Measurements from ENCODE around the gene TSACC. TPM values are rescaled to one million over a fixed set of nuclear protein-coding genes. Genes with fewer than 3 reads are reported as not detected.

The TSACC gene
- total RNA-seq, 2 experiments from 2014 or later = not detected

DNA sequence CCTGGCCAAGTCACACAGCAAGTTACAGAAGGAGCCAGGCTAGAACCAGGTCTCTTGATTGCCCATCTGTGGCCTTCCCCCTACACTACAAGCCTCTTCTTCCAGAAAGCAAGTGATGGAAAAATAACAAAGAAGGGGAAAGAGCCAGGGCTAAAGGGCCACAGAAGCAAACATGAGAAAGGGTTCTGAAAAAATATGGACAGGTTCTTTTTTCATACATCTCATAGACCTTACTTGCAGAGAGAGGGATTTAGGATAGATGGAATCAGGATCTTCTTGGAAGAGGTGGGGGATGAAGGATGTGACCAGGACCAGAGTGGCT is 33.9 kb downstream of the TSACC start:
- no peaks in the 10 kb centered on the region for H3K9me3 Mint-ChIP-seq
- POLR2A ChIA-PET = no interaction called here

DNA sequence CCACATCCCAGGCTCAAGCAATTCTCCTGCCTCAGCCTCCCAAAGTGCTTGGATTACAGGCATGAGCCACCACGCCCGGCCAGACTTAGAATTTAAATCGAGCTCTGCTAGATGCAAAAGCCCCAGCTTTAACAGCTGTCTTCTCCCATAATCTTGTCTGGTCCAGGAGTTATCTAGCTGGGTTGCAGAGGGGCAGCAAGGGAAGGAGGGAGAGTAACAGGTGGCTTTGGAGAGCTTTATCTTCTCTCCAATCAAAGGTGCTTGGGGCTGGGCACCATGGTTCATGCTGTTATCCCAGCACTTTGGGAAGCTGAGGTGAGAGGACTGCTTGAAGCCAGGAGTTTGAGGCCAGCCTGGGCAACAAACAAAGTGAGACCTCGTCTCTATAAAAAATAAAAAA is 34.5 kb downstream of the TSACC start:
- ATAC-seq (ENCODE audit: low read depth) (no peak), DNase-seq (no peak)
- H3K9me3 Mint-ChIP-seq = no peaks in the 10 kb centered on the region
- H3K36me3 Mint-ChIP-seq = no peaks in the 10 kb centered on the region
- no peak overlapping the region for H3K4me3 Mint-ChIP-seq
- H3K27me3 Mint-ChIP-seq = peaks cover 64% of the 10 kb centered on the region
- POLR2A ChIA-PET = no interaction called here
- H3K4me1 Mint-ChIP-seq = peaks cover 4% of the 10 kb centered on the region
- H3K27ac Mint-ChIP-seq = no peak overlapping the region

More for the DNA sequence above, 33.9 kb downstream of the TSACC start:
- Mint-ChIP-seq H3K27me3 (peaks cover 69% of the 10 kb centered on the region), H3K4me1 (peaks cover 4% of the 10 kb centered on the region), H3K4me3 (no peak overlapping the region), H3K36me3 (no peaks in the 10 kb centered on the region), H3K27ac (no peak overlapping the region)
- DNase-seq (no peak), ATAC-seq (ENCODE audit: low read depth) (no peak)

DNA sequence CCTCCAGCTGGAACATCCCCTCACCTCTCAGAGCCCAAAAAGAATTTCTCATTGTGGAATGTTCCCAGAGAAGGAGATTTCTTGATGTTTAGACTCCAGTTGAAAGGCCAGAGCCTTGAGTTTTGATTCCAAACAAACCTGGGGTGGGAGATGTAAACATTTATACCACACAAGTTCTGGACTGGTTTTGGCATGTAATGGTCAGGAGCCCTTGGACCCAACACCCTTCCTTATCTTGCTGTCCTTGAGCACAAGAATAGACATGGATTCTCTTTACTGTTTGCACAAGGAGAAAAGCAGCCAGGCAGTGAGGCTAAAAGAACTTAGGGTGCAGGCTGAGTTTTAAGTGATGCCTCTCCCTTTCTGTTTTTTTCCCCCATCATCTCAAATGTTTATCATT is 35.2 kb downstream of the TSACC start:
- ATAC-seq (ENCODE audit: low read depth) = no peak
- H3K27me3 Mint-ChIP-seq = peaks cover 57% of the 10 kb centered on the region
- POLR2A ChIA-PET = no interaction called here

DNA sequence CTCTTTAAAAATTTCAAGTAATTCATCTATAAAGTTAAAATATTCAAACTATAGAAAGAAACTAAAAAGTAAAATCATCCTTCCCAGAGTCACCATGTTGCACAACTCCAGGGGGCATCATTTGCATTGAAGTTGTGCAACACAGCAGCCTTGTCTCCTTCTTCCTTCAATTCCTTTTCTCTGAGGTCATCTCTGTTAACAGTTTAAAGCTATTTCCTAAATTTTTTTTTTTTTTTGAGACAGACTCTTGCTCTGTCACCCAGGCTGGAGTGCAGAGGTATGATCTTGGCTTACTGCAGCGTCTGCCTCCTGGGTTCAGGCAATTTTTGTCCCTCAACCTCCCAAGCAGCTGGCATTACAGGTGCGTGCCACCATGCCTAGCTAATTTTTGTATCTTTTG is 37.8 kb downstream of the TSACC start:
- Mint-ChIP-seq H3K4me1 (no peaks in the 10 kb centered on the region), H3K27ac (no peak overlapping the region), H3K4me3 (no peak overlapping the region), H3K36me3 (no peaks in the 10 kb centered on the region), H3K27me3 (peaks cover 40% of the 10 kb centered on the region), H3K9me3 (no peaks in the 10 kb centered on the region)
- ATAC-seq (ENCODE audit: low read depth) = no peak
- DNase-seq = no peak
- POLR2A ChIA-PET = no interaction called here

More for the DNA sequence above, 35.2 kb downstream of the TSACC start:
- Mint-ChIP-seq H3K4me3 (no peak overlapping the region), H3K27ac (no peak overlapping the region), H3K36me3 (no peaks in the 10 kb centered on the region), H3K9me3 (no peaks in the 10 kb centered on the region), H3K4me1 (peaks cover 4% of the 10 kb centered on the region)
- no peak for DNase-seq

DNA sequence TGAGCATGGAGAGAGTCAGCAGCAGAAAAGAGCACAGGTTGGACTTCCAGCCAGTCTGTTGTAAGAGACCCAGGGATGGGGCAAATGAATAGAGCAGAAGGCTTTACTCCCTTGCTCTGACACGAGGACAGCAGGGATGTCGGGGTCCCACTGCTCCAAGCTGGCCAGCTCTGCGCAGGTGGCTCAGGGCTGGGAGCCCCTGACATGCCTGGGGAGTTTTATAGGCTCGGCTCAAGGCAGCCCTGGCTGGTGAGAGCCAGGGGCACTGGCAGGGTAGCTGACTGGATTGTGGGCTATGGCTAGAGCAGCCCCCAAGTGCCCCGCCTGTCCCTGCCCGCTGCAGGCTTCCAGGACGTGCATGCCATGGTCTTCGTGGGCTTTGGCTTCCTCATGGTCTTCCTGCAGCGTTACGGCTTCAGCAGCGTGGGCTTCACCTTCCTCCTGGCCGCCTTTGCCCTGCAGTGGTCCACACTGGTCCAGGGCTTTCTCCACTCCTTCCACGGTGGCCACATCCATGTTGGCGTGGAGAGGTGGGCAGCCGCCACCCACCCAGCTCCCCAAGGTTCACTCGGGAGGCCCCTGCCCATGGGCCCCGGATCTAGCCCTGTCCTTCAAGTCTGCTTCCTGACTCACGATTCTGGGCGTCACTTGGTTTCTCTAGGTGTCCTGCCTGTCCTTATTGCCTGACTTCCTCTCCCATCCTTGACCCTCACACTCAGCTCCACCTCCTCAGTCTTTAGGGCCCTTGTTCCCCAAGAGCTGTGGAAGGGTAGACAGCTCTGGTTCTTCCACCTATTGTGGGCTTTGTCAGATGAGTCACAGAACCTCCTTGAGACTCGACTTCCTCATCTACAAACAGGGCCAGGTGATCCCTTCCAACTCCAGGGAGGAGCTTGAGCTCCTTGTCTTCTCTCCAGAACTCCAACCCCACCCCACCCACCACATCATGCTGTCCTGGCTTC is 38.9 kb downstream of the TSACC start:
- ATAC-seq (ENCODE audit: low read depth) = no peak
- H3K4me1 Mint-ChIP-seq = no peaks in the 10 kb centered on the region
- peaks cover 30% of the 10 kb centered on the region for H3K27me3 Mint-ChIP-seq
- no peak overlapping the region for H3K4me3 Mint-ChIP-seq
- H3K9me3 Mint-ChIP-seq = no peaks in the 10 kb centered on the region
- no peak overlapping the region for H3K27ac Mint-ChIP-seq
- no peaks in the 10 kb centered on the region for H3K36me3 Mint-ChIP-seq
- DNase-seq = no peak
- POLR2A ChIA-PET = no interaction called here

DNA sequence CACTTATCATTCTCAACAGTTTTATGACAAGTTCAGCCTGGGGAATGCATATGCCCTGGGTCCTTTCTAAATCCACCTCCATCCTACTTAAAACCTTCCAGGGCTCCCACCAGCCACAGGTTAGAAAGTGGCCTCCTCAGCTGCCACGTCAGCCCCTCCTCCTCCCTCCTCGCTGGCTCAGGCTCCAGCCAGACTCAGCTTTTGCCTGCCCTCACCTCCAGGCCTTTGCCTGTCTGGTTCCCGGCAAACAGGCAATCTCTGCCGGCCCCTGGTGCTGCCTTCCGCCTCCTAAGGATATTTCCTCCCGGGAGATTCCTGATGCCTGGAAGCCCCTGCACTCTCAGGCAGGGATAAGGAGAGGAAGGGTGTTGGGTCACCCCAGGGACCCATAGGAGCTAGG is 40.2 kb downstream of the TSACC start:
- Mint-ChIP-seq H3K27me3 (peaks cover 18% of the 10 kb centered on the region), H3K4me1 (no peaks in the 10 kb centered on the region), H3K9me3 (no peaks in the 10 kb centered on the region), H3K27ac (no peak overlapping the region), H3K4me3 (no peak overlapping the region), H3K36me3 (no peaks in the 10 kb centered on the region)
- DNase-seq (no peak), ATAC-seq (ENCODE audit: low read depth) (no peak)
- POLR2A ChIA-PET = no interaction called here

DNA sequence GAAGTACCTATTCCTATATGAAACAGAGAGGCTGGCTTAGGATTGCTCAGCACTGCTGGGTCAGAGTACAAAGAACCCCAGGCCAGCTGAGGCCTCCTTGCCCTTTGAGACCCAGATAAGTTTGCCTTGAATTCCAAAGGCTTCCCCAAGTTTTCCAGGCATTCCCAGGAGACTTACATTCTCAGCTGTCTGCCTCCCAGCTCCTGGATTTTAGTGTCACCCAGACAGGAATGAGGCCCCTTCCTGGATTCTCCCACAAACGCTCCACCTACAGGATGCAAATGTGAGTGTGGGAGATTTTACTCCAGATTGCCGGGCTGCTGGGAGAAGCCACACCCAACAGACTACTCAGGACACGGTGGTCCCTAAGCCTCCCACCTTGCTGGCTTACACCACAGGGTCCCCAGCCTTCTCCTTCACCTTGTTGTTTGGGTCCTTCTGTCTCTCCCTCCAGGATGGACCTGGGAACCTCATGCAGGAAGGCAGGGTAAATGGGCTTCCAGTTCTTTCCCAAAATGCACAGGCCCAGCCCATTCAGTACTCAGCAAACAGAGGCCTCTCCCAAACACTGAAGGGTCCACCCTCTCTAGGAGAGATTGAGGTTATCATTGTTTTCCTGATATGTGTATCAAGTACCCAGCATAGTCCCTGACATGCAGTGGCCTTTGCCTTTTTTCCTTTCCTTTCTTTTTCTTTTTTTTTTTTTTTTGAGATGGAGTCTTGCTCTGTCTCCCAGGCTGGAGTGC is 41.3 kb downstream of the TSACC start:
- POLR2A ChIA-PET = no interaction called here
- H3K9me3 Mint-ChIP-seq = no peaks in the 10 kb centered on the region

DNA sequence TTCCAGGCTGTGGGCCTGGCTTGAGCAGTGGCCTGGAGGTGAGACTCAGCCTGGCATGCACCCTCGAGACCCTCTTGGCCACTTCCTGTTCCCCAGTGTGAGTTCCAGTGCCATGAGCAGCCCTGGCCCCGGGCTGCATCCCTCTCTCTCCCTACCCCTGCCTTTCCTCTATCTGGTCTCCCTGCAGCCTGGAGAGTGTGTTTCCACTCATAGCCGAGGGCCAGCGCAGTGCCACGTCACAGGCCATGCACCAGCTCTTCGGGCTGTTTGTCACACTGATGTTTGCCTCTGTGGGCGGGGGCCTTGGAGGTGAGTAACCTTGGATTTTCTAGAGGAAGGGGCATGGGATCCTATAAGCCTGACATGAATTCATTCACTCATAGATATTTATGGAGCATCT is 44.2 kb downstream of the TSACC start:
- Mint-ChIP-seq H3K4me1 (peaks cover 5% of the 10 kb centered on the region), H3K27ac (no peak overlapping the region), H3K27me3 (peaks cover 18% of the 10 kb centered on the region), H3K4me3 (no peak overlapping the region), H3K36me3 (no peaks in the 10 kb centered on the region), H3K9me3 (no peaks in the 10 kb centered on the region)
- POLR2A ChIA-PET = no interaction called here
- ATAC-seq (ENCODE audit: low read depth) = no peak
- DNase-seq = no peak

More for the DNA sequence above, 41.3 kb downstream of the TSACC start:
- H3K4me3 Mint-ChIP-seq = no peak overlapping the region
- H3K27me3 Mint-ChIP-seq = peaks cover 9% of the 10 kb centered on the region
- ATAC-seq (ENCODE audit: low read depth) = no peak
- no peaks in the 10 kb centered on the region for H3K4me1 Mint-ChIP-seq
- H3K36me3 Mint-ChIP-seq = no peaks in the 10 kb centered on the region
- H3K27ac Mint-ChIP-seq = no peak overlapping the region
- no peak for DNase-seq

DNA sequence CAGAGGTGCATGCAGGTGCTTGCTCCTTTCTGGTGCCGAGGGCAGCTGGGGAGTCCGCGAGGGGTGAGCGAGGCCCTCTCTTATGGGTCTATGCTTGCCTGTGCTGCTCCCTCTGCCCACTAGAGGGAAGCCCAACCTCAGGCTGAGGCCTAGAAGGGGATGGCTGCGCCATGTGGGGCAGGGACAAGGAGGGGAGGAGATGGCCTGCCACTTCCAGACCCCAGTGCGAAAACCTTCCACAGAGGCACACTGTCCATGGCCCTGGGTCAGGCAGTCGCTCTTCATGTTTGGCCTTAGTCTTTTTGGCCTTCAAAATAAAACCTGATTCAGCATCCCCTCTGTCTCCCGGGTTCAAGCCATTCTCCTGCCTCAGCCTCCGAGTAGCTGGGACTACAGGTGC is 44.7 kb downstream of the TSACC start:
- DNase-seq (peak; percentile 68), ATAC-seq (ENCODE audit: low read depth) (peak; percentile 75)
- no peak overlapping the region for H3K4me3 Mint-ChIP-seq
- H3K27ac Mint-ChIP-seq = no peak overlapping the region
- H3K9me3 Mint-ChIP-seq = no peaks in the 10 kb centered on the region
- POLR2A ChIA-PET = no interaction called here
- peaks cover 22% of the 10 kb centered on the region for H3K27me3 Mint-ChIP-seq
- no peaks in the 10 kb centered on the region for H3K36me3 Mint-ChIP-seq
- peaks cover 5% of the 10 kb centered on the region for H3K4me1 Mint-ChIP-seq

DNA sequence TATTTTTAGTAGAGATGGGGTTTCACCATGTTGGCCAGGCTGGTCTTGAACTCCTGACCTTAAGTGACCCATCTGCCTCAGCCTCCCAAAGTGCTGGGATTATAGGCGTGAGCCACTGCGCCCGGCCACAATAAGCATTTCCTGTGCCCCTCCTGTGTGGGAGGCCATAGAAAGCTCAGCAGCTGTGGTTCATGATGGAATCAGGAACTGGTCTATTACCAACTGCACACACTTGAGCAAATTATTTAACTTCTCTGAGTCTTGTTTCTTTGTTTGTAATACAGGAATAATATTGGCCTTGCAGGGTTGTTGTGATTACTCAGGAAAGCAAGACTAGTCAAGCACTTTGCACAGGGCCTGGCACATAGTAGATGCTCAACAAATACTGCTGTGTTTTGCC is 45.7 kb downstream of the TSACC start:
- Mint-ChIP-seq H3K27me3 (peaks cover 28% of the 10 kb centered on the region), H3K36me3 (no peaks in the 10 kb centered on the region), H3K9me3 (no peaks in the 10 kb centered on the region), H3K27ac (no peak overlapping the region), H3K4me1 (peaks cover 5% of the 10 kb centered on the region), H3K4me3 (no peak overlapping the region)
- POLR2A ChIA-PET = interaction anchor here (0.6 kb wide), 1 partner anchor 62 kb away, joined by 3 read pairs; no protein-coding TSS in a partner anchor
- no peak for DNase-seq
- ATAC-seq (ENCODE audit: low read depth) = no peak

GRCh38 chr1:156384658-156385057 is 46.3 kb downstream of the TSACC start:
- H3K4me3 Mint-ChIP-seq = no peak overlapping the region
- POLR2A ChIA-PET = interaction anchor here (1.9 kb wide), 1 partner anchor 61 kb away, joined by 18 read pairs; no protein-coding TSS in a partner anchor
- H3K27ac Mint-ChIP-seq = peak overlapping the region; percentile 48
- ATAC-seq (ENCODE audit: low read depth) (no peak), DNase-seq (no peak)
- H3K4me1 Mint-ChIP-seq = peaks cover 5% of the 10 kb centered on the region
- peaks cover 33% of the 10 kb centered on the region for H3K27me3 Mint-ChIP-seq
- no peaks in the 10 kb centered on the region for H3K9me3 Mint-ChIP-seq
- H3K36me3 Mint-ChIP-seq = no peaks in the 10 kb centered on the region

- ATAC-seq (ENCODE audit: low read depth) = peak; percentile 86
- Mint-ChIP-seq H3K27ac (no peak overlapping the region), H3K27me3 (peaks cover 40% of the 10 kb centered on the region), H3K9me3 (no peaks in the 10 kb centered on the region), H3K36me3 (no peaks in the 10 kb centered on the region), H3K4me1 (peaks cover 5% of the 10 kb centered on the region), H3K4me3 (no peak overlapping the region)
- POLR2A ChIA-PET = interaction anchor here (0.6 to 1.9 kb wide), 5 partner anchors 34 to 116 kb away, joined by 3 to 18 read pairs (median 5); no protein-coding TSS in a partner anchor
- peak; percentile 74 for DNase-seq
These were observed 47.3 kb downstream of the TSACC start for GRCh38 chr1:156385534-156386031.

GRCh38 chr1:156386134-156386901 is 48.0 kb downstream of the TSACC start:
- H3K4me1 Mint-ChIP-seq = peaks cover 5% of the 10 kb centered on the region
- no peak overlapping the region for H3K27ac Mint-ChIP-seq
- no peak for DNase-seq
- no peaks in the 10 kb centered on the region for H3K9me3 Mint-ChIP-seq
- POLR2A ChIA-PET = interaction anchor here (0.7 to 1.9 kb wide), 4 partner anchors 8 to 115 kb away, joined by 3 to 18 read pairs (median 4); no protein-coding TSS in a partner anchor
- H3K36me3 Mint-ChIP-seq = no peaks in the 10 kb centered on the region
- H3K27me3 Mint-ChIP-seq = peaks cover 40% of the 10 kb centered on the region
- ATAC-seq (ENCODE audit: low read depth) = no peak
- no peak overlapping the region for H3K4me3 Mint-ChIP-seq

All from activated naive CD8-positive, alpha-beta T cell treated with anti-CD3 and anti-CD28 coated beads, Interleukin-2, amount 10 ng/mL, durations not matched to agents 7 days and 5 days (primary cell).